WTC11 (cell line): Measurements from ENCODE around the gene SVIP. TPM values are rescaled to one million over a fixed set of nuclear protein-coding genes. Genes with fewer than 3 reads are reported as not detected.

Source experiments
- ATAC-seq: fragments of 200-7000 bp; cut with Tn5 transposase; 2 replicates; pipeline ENCODE4 v1.10.0; 2021; ENCODE audit warnings: mild to moderate bottlenecking, moderate library complexity
- CTCF ChIA-PET: fragments of 300-600 bp; sonication (Branson Sonifier 250); formaldehyde crosslinking; loops from one replicate; lab custom pipeline; 2021; ENCODE audit warnings: antibody characterized with exemption; lab: Charles Lee
- POLR2A ChIA-PET: fragments of 350-600 bp; sonication (Branson Sonifier 250); formaldehyde crosslinking; loops from one replicate; lab custom pipeline; 2021; ENCODE audit warnings: antibody characterized with exemption; lab: Charles Lee
- DNase-seq: peaks from one replicate; pipeline ENCODE4 v3.0.0; 2021; ENCODE audit warnings: low spot score
- H3K27ac Mint-ChIP-seq: 2 replicates; pipeline ENCODE4 v1.8.0; 2021; ENCODE audit warnings: mixed read lengths
- H3K27me3 Mint-ChIP-seq: 2 replicates; pipeline ENCODE4 v1.8.0; 2021; ENCODE audit warnings: low read depth, mild to moderate bottlenecking, moderate library complexity, mixed read lengths
- H3K36me3 Mint-ChIP-seq: 2 replicates; pipeline ENCODE4 v1.8.0; 2021; ENCODE audit warnings: mixed read lengths
- H3K4me1 Mint-ChIP-seq: 2 replicates; pipeline ENCODE4 v1.8.0; 2022; ENCODE audit warnings: mixed read lengths
- H3K4me3 Mint-ChIP-seq: 2 replicates; pipeline ENCODE4 v1.8.0; 2021; ENCODE audit warnings: mild to moderate bottlenecking, moderate library complexity, mixed read lengths
- H3K9me3 Mint-ChIP-seq: 2 replicates; pipeline ENCODE4 v1.8.0; 2021; ENCODE audit warnings: mixed read lengths
- ARID4B ChIP-seq: sonication (generic); formaldehyde crosslinking; IDR thresholded peaks from 2 replicates; pipeline ENCODE4 v1.8.0; 2023; ENCODE audit warnings: missing genetic modification reagents, mild to moderate bottlenecking, borderline replicate concordance
- E2F5 ChIP-seq: sonication (generic); formaldehyde crosslinking; IDR thresholded peaks from 2 replicates; pipeline ENCODE4 v1.8.1; 2022; ENCODE audit warnings: mild to moderate bottlenecking, moderate library complexity, missing genetic modification reagents
- ESRRA ChIP-seq: sonication (generic); formaldehyde crosslinking; IDR thresholded peaks from 2 replicates; pipeline ENCODE4 v1.8.1; 2022; ENCODE audit warnings: mild to moderate bottlenecking, missing genetic modification reagents, borderline replicate concordance
- FOXJ3 ChIP-seq: sonication (generic); formaldehyde crosslinking; IDR thresholded peaks from 2 replicates; pipeline ENCODE4 v1.9.0; 2021; ENCODE audit warnings: missing genetic modification reagents, mild to moderate bottlenecking, borderline replicate concordance
- HMGA2 ChIP-seq: fragments of 250-450 bp; sonication (Bioruptor Pico); IDR thresholded peaks from 2 replicates; pipeline ENCODE4 v1.4.0; 2021; ENCODE audit warnings: mild to moderate bottlenecking, moderate library complexity
- NFATC4 ChIP-seq: fragments of 250-450 bp; sonication (Bioruptor Pico); IDR thresholded peaks from 2 replicates; pipeline ENCODE4 v1.9.0; 2021; ENCODE audit warnings: mild to moderate bottlenecking
- NFYB ChIP-seq: sonication (generic); formaldehyde crosslinking; conservative IDR thresholded peaks from 2 replicates; pipeline ENCODE4 v1.8.0; 2022; ENCODE audit warnings: low read depth, missing genetic modification reagents
- NR1H2 ChIP-seq: sonication (generic); formaldehyde crosslinking; IDR thresholded peaks from 2 replicates; pipeline ENCODE4 v1.9.0; 2021; ENCODE audit warnings: mild to moderate bottlenecking, moderate library complexity, missing genetic modification reagents
- RELA ChIP-seq: sonication (generic); formaldehyde crosslinking; IDR thresholded peaks from 2 replicates; pipeline ENCODE4 v1.8.1; 2022; ENCODE audit warnings: missing genetic modification reagents, mild to moderate bottlenecking, borderline replicate concordance
- TCF7 ChIP-seq: sonication (generic); formaldehyde crosslinking; IDR thresholded peaks from 2 replicates; pipeline ENCODE4 v1.8.0; 2022; ENCODE audit warnings: mild to moderate bottlenecking, low read depth, missing genetic modification reagents, moderate library complexity
- TEAD4 ChIP-seq: sonication (generic); formaldehyde crosslinking; IDR thresholded peaks from 2 replicates; pipeline ENCODE4 v1.8.0; 2022; ENCODE audit warnings: mild to moderate bottlenecking, missing genetic modification reagents
- TP53 ChIP-seq: sonication (generic); formaldehyde crosslinking; IDR thresholded peaks from 2 replicates; pipeline ENCODE4 v1.8.1; 2023; ENCODE audit warnings: mild to moderate bottlenecking, missing genetic modification reagents
- USF1 ChIP-seq: sonication (generic); formaldehyde crosslinking; IDR thresholded peaks from 2 replicates; pipeline ENCODE4 v1.8.0; 2022; ENCODE audit warnings: mild to moderate bottlenecking, missing genetic modification reagents
- ZNF219 ChIP-seq: sonication (generic); formaldehyde crosslinking; IDR thresholded peaks from 2 replicates; pipeline ENCODE4 v1.8.0; 2023; ENCODE audit warnings: missing genetic modification reagents, mild to moderate bottlenecking, borderline replicate concordance
- ZNF317 ChIP-seq: sonication (generic); formaldehyde crosslinking; IDR thresholded peaks from 2 replicates; pipeline ENCODE4 v1.8.1; 2023; ENCODE audit warnings: low read depth, mild to moderate bottlenecking, moderate library complexity, missing genetic modification reagents, borderline replicate concordance
- ZNF396 ChIP-seq: fragments of 250-450 bp; sonication (Bioruptor Pico); IDR thresholded peaks from 2 replicates; pipeline ENCODE4 v1.8.0; 2021; ENCODE audit warnings: mild to moderate bottlenecking, moderate library complexity, borderline replicate concordance
- total RNA-seq: library from RNA; stranded (reverse); gene quantifications from 3 replicates; pipeline ENCODE4 v1.2.3, GENCODE V29; 2021
- TF ChIP-seq, protein P1 (sequence below): sonication (generic); formaldehyde crosslinking; IDR thresholded peaks from 2 replicates; pipeline ENCODE4 v1.8.1; 2023; ENCODE audit warnings: mild to moderate bottlenecking, moderate library complexity, missing genetic modification reagents
- TF ChIP-seq, protein P2 (sequence below): fragments of 200-600 bp; IDR thresholded peaks from 2 replicates; pipeline ENCODE4 v1.8.0; 2022; ENCODE audit warnings: antibody characterized with exemption
- TF ChIP-seq, protein P3 (sequence below): fragments of 250-450 bp; sonication (Bioruptor Pico); IDR thresholded peaks from 2 replicates; pipeline ENCODE4 v1.9.0; 2021; ENCODE audit warnings: mild to moderate bottlenecking
- TF ChIP-seq, protein P4 (sequence below): fragments of 250-450 bp; sonication (Bioruptor Pico); conservative IDR thresholded peaks from 2 replicates; pipeline ENCODE4 v1.9.0; 2021; ENCODE audit warnings: mild to moderate bottlenecking

Gene SVIP
- total RNA-seq, 1 experiment from 2014 or later, result 9.1 TPM

GRCh38 chr11:22800482-22800881 lies 29.1 kb downstream of the SVIP start:
- ChIA-PET CTCF (no interaction called here), POLR2A (no interaction called here)
- H3K36me3 Mint-ChIP-seq, result no peaks in the 10 kb centered on the region
- DNase-seq (no peak), ATAC-seq (no peak)
- no peak for TF ChIP-seq ZNF219 (CRISPR knock-in tag)
- TF ChIP-seq ESRRA (CRISPR knock-in tag), result no peak
- no peak for TF ChIP-seq FOXJ3 (CRISPR knock-in tag)
- no peak for TF ChIP-seq NFATC4 (CRISPR knock-in tag)
- TF ChIP-seq, protein P1, sequence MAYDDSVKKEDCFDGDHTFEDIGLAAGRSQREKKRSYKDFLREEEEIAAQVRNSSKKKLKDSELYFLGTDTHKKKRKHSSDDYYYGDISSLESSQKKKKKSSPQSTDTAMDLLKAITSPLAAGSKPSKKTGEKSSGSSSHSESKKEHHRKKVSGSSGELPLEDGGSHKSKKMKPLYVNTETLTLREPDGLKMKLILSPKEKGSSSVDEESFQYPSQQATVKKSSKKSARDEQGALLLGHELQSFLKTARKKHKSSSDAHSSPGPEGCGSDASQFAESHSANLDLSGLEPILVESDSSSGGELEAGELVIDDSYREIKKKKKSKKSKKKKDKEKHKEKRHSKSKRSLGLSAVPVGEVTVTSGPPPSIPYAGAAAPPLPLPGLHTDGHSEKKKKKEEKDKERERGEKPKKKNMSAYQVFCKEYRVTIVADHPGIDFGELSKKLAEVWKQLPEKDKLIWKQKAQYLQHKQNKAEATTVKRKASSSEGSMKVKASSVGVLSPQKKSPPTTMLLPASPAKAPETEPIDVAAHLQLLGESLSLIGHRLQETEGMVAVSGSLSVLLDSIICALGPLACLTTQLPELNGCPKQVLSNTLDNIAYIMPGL (CRISPR knock-in tag), result no peak
- no peak for TF ChIP-seq ARID4B (CRISPR knock-in tag)
- no peak for TF ChIP-seq RELA (CRISPR knock-in tag)
- TF ChIP-seq, protein P2, sequence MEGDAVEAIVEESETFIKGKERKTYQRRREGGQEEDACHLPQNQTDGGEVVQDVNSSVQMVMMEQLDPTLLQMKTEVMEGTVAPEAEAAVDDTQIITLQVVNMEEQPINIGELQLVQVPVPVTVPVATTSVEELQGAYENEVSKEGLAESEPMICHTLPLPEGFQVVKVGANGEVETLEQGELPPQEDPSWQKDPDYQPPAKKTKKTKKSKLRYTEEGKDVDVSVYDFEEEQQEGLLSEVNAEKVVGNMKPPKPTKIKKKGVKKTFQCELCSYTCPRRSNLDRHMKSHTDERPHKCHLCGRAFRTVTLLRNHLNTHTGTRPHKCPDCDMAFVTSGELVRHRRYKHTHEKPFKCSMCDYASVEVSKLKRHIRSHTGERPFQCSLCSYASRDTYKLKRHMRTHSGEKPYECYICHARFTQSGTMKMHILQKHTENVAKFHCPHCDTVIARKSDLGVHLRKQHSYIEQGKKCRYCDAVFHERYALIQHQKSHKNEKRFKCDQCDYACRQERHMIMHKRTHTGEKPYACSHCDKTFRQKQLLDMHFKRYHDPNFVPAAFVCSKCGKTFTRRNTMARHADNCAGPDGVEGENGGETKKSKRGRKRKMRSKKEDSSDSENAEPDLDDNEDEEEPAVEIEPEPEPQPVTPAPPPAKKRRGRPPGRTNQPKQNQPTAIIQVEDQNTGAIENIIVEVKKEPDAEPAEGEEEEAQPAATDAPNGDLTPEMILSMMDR, result no peak
- TF ChIP-seq TCF7 (CRISPR knock-in tag), result no peak
- TF ChIP-seq NR1H2 (CRISPR knock-in tag), result no peak
- TF ChIP-seq E2F5, result no peak
- TF ChIP-seq TP53 (CRISPR knock-in tag), result no peak
- no peak for TF ChIP-seq ZNF396 (CRISPR knock-in tag)
- no peak overlapping the region for H3K4me3 Mint-ChIP-seq
- no peaks in the 10 kb centered on the region for H3K9me3 Mint-ChIP-seq
- H3K4me1 Mint-ChIP-seq, result no peaks in the 10 kb centered on the region
- no peaks in the 10 kb centered on the region for H3K27me3 Mint-ChIP-seq
- H3K27ac Mint-ChIP-seq, result no peak overlapping the region

DNA sequence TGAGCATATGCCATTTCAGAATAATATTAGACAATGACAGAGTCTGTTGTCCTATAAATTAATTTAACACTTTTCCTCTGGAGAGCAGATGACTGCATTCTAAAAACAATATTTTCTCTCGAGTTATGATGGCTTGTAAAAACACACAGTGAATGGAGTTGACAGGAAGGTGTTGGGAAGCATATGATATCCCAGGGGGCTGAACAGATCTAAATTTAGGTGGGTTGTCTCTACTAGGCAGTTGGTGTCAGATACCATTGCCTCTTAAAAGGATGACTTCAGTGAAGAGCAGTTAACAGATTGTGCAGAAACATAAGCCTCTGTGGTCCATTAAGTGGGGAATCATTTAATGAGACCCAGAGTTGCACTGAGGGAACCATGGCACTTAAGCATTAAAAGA lies 30.7 kb downstream of the SVIP start:
- ATAC-seq (no peak), DNase-seq (no peak)
- H3K36me3 Mint-ChIP-seq, result no peaks in the 10 kb centered on the region
- H3K4me3 Mint-ChIP-seq, result no peak overlapping the region
- no peak overlapping the region for H3K27ac Mint-ChIP-seq
- no peaks in the 10 kb centered on the region for H3K27me3 Mint-ChIP-seq
- POLR2A ChIA-PET, result no interaction called here
- no peaks in the 10 kb centered on the region for H3K4me1 Mint-ChIP-seq
- CTCF ChIA-PET, result interaction anchor here (0.9 kb wide), 1 partner anchor 11 kb away, joined by 4 read pairs; no protein-coding TSS in a partner anchor
- H3K9me3 Mint-ChIP-seq, result no peaks in the 10 kb centered on the region
- no peak for TF ChIP-seq ZNF317 (CRISPR knock-in tag)
- TF ChIP-seq E2F5, result no peak
- TF ChIP-seq, protein P3, sequence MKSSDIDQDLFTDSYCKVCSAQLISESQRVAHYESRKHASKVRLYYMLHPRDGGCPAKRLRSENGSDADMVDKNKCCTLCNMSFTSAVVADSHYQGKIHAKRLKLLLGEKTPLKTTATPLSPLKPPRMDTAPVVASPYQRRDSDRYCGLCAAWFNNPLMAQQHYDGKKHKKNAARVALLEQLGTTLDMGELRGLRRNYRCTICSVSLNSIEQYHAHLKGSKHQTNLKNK (CRISPR knock-in tag), result no peak
- TF ChIP-seq TEAD4 (CRISPR knock-in tag), result no peak
- no peak for TF ChIP-seq NFYB (CRISPR knock-in tag)
- TF ChIP-seq, protein P4, sequence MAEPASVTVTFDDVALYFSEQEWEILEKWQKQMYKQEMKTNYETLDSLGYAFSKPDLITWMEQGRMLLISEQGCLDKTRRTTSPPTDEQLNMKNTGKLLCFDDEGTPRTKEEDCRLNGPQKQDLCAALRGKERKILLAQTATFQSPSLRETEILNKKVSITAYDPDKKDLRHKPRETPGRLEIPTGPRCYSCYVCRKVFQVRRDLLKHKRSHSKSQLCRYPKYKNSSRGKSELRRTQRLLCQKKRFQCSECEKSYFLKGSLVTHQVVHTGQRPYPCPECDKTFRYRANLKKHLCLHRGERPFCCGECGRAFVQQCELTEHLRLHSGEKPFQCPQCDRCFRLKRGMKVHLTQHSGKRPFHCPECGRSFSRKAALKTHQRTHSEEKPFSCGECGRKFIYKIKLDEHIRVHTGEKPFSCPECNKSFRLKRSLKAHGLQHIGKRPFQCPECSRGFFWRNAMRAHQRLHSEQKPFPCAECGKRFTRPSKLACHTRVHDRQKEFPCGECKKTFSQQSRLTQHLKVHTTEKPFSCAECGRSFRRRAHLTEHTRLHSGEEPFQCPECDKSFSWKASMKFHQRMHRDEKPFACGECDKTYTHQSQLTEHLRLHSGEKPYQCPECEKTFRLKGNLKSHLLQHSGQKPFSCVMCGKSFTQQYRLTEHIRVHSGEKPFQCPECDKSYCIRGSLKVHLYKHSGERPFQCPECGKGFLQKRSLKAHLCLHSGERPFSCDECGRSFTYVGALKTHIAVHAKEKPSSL (CRISPR knock-in tag), result no peak
- TF ChIP-seq USF1 (CRISPR knock-in tag), result no peak
- TF ChIP-seq, protein P1 (CRISPR knock-in tag), result no peak
- no peak for TF ChIP-seq HMGA2
